Fibroblast of villous mesenchyme (primary cell): ENCODE results near the gene MRPS18A. TPM values are rescaled to one million over a fixed set of nuclear protein-coding genes. Genes with fewer than 3 reads are reported as not detected.

Experiments
- DNase-seq: peaks from one replicate; pipeline ENCODE4 v3.0.0-alpha.2; 2010; ENCODE audit warnings: low read depth
- H3K4me3 ChIP-seq: 2 replicates; pipeline ENCODE4 v1.5.1; 2011; ENCODE audit warnings: low read depth, mild to moderate bottlenecking, low read length
- total RNA-seq: library from RNA; depleted of rRNA; stranded (reverse); fragments of >200 nt; gene quantifications from 2 replicates; pipeline ENCODE4 v1.2.3, GENCODE V29; 2012
- TF ChIP-seq, protein P1 (sequence below): IDR thresholded peaks from 2 replicates; pipeline ENCODE4 v1.5.1; 2012; ENCODE audit warnings: low read depth, mild to moderate bottlenecking, low read length; ENCODE audit not compliant: insufficient read depth

MRPS18A gene
- total RNA-seq, 1 donor: 26.8 TPM

DNA sequence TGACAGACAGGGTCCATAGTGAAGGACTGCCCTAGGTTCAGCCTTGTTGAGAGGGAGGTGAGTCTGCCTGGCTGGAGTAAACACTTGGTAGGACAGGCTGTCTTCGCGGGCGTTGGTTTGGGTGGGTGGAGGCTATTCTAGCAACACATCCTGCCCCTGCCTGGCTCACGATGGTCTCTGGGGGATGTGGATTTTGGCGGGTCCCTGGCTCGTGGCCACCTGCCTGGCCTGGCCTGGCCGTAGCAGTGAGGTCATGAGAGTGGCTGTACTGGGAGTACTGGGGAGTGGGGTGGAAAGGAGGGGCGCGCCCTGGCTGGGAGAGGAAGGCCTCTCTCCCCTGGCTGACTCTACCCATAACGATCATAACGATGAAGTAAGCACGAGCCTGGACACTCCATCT lies 30.2 kb upstream of the MRPS18A start:
- no peak overlapping the region for H3K4me3 ChIP-seq
- no peak for DNase-seq
- TF ChIP-seq, protein P1, sequence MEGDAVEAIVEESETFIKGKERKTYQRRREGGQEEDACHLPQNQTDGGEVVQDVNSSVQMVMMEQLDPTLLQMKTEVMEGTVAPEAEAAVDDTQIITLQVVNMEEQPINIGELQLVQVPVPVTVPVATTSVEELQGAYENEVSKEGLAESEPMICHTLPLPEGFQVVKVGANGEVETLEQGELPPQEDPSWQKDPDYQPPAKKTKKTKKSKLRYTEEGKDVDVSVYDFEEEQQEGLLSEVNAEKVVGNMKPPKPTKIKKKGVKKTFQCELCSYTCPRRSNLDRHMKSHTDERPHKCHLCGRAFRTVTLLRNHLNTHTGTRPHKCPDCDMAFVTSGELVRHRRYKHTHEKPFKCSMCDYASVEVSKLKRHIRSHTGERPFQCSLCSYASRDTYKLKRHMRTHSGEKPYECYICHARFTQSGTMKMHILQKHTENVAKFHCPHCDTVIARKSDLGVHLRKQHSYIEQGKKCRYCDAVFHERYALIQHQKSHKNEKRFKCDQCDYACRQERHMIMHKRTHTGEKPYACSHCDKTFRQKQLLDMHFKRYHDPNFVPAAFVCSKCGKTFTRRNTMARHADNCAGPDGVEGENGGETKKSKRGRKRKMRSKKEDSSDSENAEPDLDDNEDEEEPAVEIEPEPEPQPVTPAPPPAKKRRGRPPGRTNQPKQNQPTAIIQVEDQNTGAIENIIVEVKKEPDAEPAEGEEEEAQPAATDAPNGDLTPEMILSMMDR: no peak

DNA sequence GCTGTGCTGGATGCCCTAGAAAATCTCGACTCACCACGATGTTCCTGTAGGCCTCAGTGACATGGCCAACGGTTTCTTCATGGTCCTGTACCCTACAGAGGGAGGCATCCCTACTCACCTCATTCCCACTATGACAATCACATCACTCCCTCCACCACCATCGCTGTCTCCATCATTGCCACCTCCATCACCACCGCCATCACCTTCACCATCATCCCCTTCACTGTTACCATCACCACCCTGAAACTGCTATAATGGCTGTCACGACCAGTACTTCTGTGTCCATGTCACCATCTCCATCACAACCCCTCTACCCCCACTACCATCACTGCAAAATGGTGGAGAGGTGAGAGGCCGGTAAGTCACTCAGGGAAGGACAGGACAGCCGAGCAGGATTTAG lies 29.8 kb upstream of the MRPS18A start:
- H3K4me3 ChIP-seq: no peak overlapping the region
- TF ChIP-seq, protein P1: no peak
- no peak for DNase-seq

DNA sequence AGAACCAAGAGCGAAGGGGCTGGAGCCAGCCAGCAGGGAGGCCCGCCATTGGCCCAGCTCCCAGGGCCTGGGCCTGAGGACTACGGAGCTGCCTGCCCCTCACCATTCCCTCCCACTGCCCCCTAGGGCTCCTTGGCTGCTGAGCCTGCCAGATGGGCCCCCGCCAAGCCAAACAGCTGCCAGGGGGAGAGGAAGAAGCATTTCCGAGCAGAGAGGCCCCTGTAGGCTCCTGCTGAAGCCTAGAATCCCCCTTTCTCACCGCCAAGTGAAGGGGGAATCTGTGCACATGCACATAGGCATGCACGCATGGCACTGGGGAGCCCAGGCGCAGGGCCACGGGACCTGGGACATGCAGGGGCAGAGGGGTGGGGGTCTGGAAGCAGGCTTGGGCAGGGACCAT lies 28.5 kb upstream of the MRPS18A start:
- no peak overlapping the region for H3K4me3 ChIP-seq
- no peak for DNase-seq
- TF ChIP-seq, protein P1: no peak

DNA sequence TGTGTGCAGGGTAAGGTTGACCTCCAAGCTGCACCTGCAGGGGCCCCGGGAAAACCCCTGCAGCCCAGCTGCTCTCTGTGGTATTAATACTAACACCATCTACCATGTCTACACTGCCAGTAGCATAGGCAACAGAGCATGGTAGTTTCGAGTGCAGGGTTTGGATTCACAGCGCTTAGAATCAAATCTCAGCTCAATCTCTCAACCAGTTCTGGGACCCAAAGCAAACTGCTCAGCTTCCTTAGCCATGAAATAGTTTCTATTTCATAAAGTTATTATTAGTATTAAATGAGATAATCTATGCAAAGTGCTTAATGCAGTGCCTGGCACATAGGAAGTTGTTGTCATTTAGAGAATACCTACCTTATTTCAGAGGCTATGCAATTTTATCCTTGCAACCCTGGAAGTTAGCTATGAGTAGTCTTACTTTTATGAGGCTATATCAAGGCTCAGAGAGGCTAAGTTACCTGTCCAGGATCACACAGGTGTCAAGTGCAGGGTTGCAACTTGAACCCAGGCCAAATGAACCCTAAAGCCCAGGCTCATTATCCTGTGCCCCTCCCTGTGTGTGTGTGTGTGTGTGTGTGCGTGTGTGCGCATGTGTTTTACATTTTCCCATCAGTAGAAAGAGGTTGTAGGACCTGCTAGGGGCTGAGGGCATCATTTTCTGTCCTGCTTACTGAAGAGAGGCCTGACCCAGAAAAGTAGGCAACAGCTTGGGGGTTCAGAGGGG lies 27.6 kb upstream of the MRPS18A start:
- TF ChIP-seq, protein P1: no peak
- H3K4me3 ChIP-seq: no peak overlapping the region
- DNase-seq: no peak

DNA sequence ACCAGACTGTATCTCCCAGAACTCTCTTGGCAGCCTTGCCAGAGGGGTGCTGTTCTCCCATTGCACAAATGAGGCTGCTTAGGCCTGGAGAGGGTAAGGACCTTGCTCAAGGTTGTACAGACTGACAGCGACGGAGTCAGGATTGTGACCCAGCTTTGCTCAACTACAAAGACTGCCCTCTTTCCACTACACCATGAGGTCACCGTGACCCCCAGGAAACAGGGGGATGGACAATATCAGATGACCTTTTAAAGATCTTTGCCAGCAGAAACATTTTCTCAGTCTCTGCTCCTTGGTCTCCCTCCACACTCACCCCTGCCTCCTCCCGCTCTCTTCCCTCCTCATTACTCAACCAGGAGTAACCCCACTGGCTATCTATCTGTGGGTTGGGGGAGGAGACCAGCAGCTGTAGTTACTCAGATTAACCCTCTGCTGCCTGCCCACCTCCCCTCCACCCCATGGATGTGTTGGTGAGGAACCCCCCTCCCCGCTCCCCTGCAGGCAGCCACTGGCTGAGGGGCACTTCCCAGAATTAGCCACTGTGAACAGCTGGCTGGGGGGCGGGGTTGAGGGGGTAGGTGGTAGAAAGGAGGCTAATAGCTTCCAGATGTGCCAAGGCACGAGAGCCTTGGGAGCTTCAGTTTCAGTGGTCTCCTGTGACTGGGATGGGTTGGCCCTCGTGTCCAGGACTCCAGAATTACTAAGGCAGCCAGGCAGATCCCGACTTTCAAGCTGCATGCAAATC lies 26.9 kb upstream of the MRPS18A start:
- DNase-seq: peak; percentile 77
- TF ChIP-seq, protein P1: no peak
- no peak overlapping the region for H3K4me3 ChIP-seq

DNA sequence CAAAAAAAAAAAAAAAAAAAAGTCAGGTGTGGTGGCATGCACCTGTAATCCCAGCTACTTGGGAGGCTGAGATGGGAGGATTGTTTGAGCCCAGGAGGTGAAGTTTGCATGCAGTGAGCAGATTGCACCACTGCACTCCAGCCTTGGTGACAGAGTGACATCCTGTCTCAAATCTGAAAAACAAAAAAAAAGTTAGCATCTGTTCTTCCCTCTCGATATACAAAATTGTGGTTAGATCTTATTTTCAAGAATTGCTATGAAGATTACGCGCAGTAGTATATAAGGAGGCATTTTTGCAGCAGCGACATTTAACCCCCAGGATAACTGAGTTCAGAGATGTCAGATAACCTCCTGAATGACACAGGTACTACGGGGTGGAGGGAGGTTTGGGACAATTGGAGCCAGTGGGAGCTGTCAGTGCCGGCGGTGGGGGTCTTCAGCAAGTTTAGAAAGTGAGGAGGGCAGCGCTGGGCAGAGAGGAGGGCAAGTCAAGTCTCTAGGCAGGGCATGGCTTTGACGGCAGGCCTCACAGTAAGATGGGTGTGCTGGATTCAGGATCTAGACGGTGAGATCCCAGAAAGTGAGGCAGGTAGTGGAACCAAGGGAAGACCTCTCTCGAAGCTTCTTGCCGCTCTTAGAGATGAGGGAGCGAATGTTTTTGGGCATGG lies 26.2 kb upstream of the MRPS18A start:
- no peak overlapping the region for H3K4me3 ChIP-seq
- TF ChIP-seq, protein P1: no peak
- DNase-seq: no peak
